Left ventricle myocardium superior (tissue), 1 donor: ENCODE results near the gene CFAP57. TPM values are rescaled to one million over a fixed set of nuclear protein-coding genes. Genes with fewer than 3 reads are reported as not detected.

Experiments used
- ATAC-seq: fragments of 200-7000 bp; cut with Tn5 transposase; one replicate; pipeline ENCODE4 v1.9.1; 2020; ENCODE audit warnings: mild to moderate bottlenecking, moderate library complexity
- DNase-seq: peaks from one replicate; pipeline ENCODE4 v3.0.0-alpha.2; 2020
- intact Hi-C: fragments of 100-400 bp; cut with micrococcal nuclease; formaldehyde crosslinking; loops from one replicate; pipeline ENCODE4 v1.11.0; 2022
- total RNA-seq: library from RNA; stranded (reverse); fragmentation: NEBNext Ultra II Directional; extraction: Animal tissue kit (Norgen Biotek cat#: 25700); gene quantifications from one replicate; pipeline ENCODE4 v1.2.1, GENCODE V29; 2021
- donor health status: DM: no; HTN: yes; CAD: no; lungs with severe emphysema.

The CFAP57 gene
- total RNA-seq, 1 donor from 2014 or later: not detected

DNA sequence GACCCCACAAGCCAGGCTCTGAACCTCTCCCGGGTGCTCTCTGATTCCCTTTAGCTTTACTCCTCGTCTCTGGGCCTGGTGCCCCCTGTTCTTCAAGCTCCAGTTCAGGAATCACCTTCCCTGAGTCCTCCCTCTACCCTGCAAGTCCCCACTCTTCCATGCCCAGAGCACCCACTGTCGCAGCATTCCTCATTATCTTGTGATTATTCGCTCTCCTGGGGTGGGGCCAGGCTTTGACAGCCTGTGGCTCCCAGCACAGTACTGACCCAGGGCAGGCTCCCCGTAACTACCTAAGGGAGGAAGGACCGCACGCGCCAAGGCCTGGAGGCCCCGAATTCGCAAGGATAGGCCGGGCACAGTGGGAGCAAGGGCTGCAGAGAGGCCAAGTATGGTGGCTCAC, 114.0 kb downstream of the CFAP57 start:
- DNase-seq (no peak), ATAC-seq (no peak)
- intact Hi-C loops: no loop called here

DNA sequence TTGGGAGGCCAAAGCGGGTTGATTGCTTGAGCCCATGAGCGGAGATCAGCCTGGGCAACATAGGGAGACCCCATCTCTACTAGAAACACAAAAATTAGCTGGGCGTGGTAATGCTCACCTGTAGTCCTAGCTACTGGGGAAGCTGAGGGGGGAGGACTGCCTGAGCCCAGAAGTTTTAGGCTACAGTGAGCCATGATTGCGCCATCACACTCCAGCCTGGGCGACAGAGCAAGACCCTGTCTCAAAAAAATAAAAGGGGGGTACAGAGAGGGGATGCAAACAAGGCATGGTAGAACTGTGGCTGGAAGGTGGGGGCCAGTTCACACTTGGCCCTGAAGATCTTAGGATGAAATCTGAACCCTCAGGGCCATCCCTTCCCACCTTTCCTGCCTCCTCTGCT, 114.4 kb downstream of the CFAP57 start:
- no peak for ATAC-seq
- intact Hi-C loops: no loop called here

DNA sequence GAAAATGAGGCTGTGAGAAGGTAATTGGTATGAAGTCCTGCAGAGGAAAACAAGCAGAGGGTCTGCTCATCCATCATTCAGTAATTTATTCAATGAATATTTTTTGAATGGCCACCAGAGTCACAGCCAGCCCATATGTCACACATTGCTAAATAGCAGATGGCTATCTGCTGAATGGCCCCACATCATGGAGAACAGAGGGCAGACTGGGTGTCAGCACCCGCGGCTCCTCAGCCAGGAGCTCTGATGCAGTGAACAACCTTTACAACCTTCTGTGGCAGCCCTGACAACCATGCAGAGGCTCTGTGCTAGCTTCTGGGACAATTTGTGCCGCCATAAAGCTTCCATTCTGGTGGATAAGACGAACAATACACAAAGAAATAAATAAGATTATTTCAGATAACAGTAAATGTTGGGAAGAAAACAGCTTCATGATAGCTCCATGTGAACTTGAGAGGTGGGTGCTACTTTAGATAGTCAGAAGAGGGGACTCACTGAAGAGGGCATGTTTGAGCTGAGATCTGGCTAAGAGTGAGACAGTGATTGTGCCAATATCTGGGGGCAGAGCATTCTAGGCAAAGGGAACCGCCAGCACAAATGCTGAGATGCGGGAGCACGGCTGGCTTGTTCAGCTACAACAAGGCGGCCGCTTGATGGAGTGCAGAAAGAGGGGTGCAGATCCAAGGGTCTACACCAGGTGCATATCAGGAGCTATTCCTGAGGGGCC, 116.1 kb downstream of the CFAP57 start:
- ATAC-seq (no peak), DNase-seq (no peak)

More for the DNA sequence above, 114.4 kb downstream of the CFAP57 start:
- DNase-seq: no peak

DNA sequence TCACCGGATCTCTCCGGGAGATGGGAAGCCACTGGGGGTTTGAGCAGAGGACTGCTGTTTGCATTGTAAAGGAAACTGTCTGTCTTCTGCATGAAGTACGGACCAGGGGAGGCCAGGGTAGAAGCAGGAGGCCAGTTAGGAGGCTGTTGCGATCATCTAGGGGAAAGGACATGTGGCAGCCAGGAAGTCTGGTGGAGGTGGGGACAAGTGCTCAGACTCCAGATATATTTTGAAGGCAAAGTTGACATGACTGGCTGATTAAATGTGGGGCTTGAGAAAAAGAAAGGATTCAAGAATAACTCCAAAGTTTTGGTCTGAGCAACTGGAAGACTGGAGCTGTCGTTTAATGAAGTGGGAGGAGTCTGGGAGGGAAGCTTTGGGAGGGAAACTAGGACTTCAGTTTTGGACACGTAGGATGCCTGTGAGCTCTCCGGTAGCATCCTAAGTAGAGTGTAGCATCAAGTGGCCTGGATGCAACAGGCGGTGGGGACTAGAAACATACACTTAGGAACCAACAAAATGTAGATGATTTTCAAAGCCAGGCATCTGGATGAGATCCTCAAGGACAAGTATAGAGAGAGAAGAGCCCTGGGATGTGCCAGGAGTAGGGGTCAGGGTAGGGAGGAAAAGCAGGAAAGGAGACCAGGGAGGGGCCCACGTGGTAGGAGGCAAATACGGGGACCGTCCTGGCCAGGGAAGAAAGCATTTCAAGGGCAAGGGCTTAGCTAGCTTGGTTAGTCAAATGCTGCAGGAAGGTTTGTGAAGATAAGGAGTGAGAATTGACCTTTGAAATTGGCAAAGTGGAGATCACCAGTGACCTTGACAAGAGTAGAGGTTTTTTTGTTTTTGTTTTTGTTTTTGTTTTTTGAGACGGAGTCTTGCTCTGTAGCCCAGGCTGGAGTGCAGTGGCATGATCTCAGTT, 116.9 kb downstream of the CFAP57 start:
- DNase-seq (no peak), ATAC-seq (no peak)
- intact Hi-C loops: no loop called here

More for the DNA sequence above, 116.1 kb downstream of the CFAP57 start:
- intact Hi-C loops: no loop called here

DNA sequence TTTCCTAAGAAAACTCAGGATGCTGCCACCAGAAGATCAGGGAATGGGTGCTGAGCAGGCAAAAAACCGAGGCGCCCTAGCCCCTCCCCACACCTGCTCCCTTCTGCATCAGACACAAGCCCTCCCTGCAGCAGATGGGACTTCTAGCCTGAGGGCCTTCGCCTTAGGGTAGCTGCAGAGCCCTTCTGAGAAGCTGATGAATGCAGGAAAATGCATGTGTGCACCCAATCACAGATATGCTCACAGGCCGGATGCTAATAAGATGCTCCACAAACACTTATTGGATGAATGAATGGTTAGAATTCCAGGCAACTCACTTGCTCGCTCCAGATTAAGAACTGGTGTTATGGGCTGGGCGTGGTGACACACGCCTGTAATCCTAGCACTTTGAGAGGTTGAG, 120.1 kb downstream of the CFAP57 start:
- intact Hi-C loops: no loop called here
- DNase-seq (no peak), ATAC-seq (no peak)

DNA sequence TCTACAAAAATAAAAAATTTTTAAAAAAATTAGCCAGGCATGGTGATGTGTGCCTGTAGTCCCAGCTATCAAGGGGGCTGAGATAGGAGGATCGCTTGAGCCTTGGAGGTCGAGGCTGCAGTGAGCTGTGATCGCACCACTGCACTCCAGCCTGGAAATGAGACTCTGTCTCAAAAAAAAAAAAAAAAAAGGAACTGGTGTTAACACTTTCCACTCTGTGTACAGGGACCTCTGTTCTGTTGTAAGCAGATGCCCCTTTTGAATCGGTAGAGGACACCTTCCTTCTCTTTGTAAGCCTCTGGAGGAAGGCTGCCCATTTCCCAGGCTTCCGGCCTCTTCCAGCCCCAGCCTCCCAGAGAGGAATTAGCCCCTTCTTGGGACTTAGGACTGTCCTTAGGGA, 120.5 kb downstream of the CFAP57 start:
- DNase-seq (no peak), ATAC-seq (no peak)
- intact Hi-C loops: no loop called here

DNA sequence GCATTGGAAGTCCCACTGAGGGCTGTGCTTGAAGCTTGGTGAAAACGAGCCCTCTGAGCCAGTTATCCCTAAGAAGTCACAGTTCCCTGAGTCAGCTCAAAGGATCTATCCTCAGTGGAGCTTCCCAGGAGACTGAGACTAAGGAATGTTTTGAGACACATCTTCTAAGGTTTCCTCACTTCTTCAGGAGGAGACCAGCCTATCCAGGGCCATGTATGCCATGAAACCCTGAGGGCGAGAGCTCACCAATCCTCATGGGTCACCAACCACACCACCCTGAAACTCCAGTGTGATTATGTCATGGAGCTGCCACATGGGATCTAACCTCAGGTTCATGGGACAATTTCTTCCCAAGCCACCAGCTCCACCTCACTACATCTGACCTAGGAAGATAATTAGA, 121.0 kb downstream of the CFAP57 start:
- intact Hi-C loops: no loop called here
- no peak for ATAC-seq
- no peak for DNase-seq

DNA sequence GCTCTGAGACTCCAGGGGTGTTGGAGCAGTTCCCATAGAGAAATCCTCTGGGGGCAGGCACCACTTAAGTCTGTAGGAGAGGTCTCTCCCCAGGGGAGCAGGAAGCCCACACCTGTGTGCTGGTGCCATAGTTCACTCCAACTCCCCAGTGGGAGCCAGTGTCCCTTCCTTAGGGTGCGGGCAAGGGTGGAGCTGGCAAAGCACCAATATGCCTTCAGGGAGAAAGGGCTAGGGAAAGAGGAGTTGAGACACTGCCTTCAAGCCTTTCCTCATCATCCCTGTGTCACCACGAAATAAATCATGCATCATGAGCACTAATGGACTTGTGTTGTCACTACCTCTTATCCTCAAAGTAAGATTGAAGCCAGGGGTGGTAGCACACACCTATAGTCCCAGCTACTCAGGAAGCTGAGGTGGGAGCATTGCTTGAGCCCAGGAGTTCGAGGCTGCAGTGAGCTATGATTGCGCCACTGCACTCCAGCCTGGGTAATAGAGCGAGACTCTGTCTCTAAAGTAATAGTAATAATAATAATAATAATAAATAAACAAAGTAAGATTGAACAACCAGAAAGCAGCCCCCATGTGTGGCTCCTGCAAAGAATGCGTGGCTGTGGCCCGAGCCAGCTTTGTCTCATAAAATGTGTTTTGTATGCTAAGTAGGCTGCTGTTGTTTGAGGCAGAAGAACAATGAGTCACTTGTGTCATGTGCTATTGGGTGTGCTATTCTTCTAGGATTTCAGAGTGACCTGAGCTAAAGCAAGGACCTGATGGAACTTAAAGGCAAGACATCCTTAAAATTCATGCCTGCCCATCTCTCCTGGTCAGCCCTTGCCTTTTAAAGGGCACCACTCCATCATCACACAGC, 122.0 kb downstream of the CFAP57 start:
- intact Hi-C loops: no loop called here
- DNase-seq (no peak), ATAC-seq (peak; percentile 44)

DNA sequence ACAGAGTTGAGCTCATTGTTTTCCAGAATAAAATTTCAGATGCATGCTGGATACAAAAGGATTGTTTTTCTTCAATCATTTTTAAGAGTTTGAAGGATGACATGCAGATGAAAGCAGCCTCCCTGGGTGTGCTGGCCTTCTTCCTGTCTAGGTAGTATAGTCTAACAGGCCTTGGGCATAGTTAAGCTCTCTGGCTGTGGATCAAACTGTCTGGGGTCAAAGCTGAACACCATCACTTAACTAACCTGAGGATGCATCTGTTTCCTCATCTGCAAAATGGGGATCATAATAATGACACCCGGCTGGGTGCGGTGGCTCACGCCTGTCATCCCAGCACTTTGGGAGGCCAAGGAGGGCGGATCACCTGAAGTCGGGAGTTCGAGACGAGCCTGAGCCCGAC, 122.6 kb downstream of the CFAP57 start:
- DNase-seq: no peak
- intact Hi-C loops: no loop called here
- no peak for ATAC-seq

DNA sequence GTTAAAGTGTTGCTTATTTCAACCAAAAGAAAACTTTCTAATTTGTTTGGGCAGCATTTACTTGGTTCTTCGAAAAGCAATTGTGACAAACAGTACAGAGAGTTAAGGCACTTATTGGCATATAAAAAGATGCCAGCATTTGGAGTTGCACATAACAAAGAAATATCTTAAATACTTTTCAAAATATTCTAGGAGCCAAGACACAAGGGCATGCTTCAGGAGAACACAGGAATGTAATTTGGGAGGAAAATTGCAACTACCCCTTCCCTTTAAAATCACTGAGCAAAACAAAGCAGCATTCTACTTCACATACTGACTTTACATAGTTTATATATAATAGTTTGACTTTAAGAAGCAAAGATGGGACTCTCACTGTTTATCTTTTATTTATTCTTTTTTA, 124.1 kb downstream of the CFAP57 start:
- ATAC-seq (no peak), DNase-seq (no peak)
- intact Hi-C loops: no loop called here

DNA sequence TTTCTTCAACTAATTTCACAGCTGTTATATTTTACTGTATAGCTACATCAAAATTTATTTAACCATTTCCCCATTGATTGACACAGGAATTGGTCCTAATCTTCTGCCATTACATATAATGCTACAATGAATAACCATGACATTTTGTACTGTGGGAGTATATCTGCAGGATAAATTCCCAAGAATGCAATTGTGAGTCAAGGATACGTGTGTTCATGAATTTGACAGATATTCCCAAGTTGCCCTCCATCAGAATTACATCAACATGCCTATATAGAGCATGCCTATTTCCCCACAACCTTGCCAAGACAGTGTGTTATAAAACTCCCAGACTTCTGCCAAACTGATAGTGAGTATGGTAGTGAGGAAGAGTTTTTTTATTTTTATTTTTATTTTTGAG, 125.9 kb downstream of the CFAP57 start:
- DNase-seq: no peak
- intact Hi-C loops: no loop called here
- no peak for ATAC-seq

DNA sequence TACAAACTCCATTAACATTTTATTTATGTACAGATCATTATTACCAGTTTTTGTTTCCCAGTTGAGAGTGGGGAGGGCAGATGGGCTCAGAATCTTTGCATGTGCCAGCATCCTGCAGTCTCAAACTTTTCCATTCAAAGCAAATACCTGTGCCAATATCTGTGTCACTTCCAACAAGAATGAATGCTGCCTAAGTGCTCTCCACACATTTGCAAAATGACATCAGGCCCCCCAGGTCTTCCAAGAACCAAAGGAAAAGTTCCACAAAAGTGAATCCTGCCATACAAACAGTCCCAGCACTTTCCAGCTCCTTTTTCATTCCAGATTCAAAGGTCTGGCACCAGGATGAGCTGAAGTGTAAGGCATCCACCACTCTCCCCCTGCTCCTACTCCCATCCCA, 127.0 kb downstream of the CFAP57 start:
- DNase-seq: no peak
- intact Hi-C loops: no loop called here
- ATAC-seq: no peak

DNA sequence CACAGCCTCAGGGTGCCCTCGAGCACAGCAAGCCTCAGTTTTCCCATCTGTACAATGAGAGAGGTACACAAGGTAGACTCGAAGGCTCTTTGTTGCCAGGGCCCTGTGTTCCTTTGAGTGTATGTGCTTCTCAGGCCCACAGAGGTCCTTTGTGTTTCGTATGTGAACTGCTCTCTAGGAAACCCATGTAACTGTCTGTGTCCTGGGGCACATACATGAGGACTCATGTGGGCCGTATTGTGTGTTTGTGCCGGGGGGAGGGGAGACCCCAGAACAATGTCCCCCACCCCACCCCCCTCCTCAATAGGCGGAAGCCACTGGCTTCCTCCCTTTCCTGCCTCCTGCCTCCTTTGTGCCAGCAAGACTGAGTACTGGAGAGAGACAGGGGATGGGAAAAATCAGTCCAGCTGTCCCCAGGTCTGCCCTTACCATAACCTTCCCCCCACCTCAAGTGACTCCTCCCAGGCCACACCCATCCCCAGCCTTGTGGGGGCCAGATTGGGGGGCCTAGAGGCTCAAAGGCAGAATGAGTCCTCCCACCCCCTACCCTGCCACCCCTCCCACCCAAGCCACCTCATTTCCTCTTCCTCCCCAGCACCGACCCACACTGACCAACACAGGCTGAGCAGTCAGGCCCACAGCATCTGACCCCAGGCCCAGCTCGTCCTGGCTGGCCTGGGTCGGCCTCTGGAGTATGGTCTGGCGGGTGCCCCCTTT, 128.4 kb downstream of the CFAP57 start, which contains the start of gene TIE1:
Gene TIE1, plus strand, starts transcription at position 605 of the 717 bp plus-strand sequence. Its CDS starts 90 bp downstream, at position 695.
- DNase-seq: no peak
- intact Hi-C loops: no loop called here
- ATAC-seq: peak; percentile 57

DNA sequence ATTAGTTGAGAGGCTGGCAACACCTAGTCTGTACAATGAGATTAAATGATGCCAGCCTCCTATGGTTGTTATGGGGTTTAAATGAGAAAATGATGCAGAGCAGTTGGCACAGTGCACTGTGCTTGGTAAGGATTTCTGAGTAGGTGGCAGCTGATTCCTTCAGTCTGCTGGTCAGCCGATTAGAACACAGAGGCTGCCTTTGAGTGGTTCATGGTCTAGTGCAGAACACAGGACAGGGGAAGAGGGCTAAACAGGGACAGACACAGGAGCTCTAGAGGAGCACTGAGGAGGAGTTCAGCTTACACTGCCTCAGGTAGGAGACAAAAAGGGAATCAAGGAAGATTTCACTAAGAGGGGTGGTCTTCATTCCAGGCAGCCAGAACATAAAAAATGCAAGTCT, 130.1 kb downstream of the CFAP57 start:
- intact Hi-C loops: no loop called here
- ATAC-seq (peak; percentile 57), DNase-seq (no peak)

DNA sequence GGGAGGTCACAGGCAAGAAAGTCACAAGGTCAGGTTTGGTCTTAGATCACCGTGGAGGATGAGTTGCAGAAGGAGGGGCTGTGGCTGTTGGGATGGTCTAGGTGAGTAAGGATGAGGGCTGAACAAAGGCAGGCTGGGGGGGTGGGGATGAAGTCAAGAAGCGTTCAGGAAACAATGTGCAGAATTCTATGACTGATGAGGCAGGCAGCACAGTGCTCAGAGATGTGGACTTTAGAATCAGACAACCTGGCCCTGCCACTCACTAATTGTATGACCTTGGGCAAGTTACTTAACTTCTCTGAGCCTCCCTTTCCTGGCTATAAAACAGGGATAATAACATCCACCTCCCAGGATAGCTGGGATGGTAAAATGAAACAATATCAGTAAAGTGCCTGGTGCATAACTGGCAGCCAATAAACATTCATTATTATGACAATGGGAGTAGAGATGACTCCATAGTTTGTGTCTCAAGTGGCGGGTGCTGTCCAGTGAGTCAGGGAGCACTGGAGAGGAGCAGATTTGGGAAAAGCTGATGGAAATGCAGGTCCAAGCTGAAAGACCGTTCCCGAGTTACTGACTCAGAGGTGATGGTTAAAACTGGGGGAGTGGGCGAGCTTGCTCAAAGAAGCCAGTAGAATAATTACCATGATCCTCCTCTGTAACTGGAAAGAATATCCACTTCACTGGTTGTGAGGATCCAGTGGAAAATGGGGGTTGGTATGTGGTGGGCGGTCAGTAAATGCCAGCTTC, 130.8 kb downstream of the CFAP57 start:
- no peak for ATAC-seq
- intact Hi-C loops: no loop called here
- no peak for DNase-seq

DNA sequence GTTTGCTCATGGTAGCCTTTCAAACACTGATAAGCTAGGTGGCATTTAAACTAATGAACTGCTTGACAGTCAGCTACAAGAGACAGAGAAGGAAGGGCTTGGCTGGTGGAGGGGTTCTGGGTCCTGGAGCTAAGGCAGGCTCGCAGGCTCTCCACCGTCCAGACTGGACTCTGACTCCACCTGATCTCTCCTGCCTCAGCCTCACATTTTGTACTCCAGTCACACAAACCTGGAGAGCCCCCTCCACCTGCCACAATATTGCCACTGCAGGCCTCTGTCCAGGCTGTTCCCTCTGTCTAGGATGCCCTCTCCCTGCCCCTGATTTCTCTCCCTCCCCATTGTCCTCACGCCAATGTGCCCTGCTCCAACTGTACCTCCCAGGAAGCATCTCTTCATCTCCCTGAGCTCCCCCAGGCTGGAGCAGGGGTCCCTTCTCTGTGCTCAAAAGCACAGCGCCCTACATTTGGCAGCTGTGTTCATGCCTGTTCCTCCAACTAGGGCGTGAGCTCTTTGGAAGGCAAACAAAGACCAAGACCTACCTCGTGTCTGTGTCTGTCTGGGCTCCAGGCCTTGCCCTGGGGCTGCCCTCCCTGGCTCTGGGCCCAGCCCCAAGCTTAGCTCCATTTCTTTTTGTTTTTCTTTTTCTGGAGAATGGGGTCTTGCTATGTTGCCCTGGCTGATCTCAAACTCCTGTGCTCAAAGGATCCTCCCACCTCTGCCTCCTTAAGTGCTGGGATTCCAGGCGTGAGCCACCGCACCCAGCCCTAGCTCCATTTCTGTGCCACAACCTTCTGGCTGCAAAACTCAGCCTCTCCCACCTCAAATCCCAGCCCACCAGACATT, 131.6 kb downstream of the CFAP57 start:
- DNase-seq (no peak), ATAC-seq (peak; percentile 34)
- intact Hi-C loops: no loop called here
